SU-DHL-6 (cell line): ENCODE measurements around the gene SPSB1.

ENCODE experiments used
- H2AFZ ChIP-seq: fragments of 200-600 bp; sonication (generic); 2 replicates; pipeline ENCODE4 v1.6.1; 2014; ENCODE audit warnings: low read depth, mild to moderate bottlenecking, moderate library complexity, mixed read lengths, antibody characterized with exemption, low read length; ENCODE audit not compliant: severe bottlenecking
- H3F3A ChIP-seq: fragments of 200-600 bp; shearing (Covaris generic); 2 replicates; pipeline ENCODE4 v1.6.0; 2016; ENCODE audit warnings: antibody characterized with exemption, mild to moderate bottlenecking; ENCODE audit not compliant: insufficient read depth
- H3K27ac ChIP-seq: fragments of 200-600 bp; sonication (generic); 2 replicates; pipeline ENCODE4 v1.5.1; 2016; ENCODE audit warnings: low read depth, mild to moderate bottlenecking, low read length, moderate library complexity, mixed read lengths
- H3K27me3 ChIP-seq: fragments of 200-600 bp; sonication (generic), shearing (Covaris generic); 2 replicates; pipeline ENCODE4 v1.6.0; 2014; ENCODE audit warnings: mild to moderate bottlenecking, low read length
- H3K36me3 ChIP-seq: fragments of 200-600 bp; sonication (generic); 2 replicates; pipeline ENCODE4 v1.6.1; 2014; ENCODE audit warnings: mild to moderate bottlenecking, low read length, mixed read lengths
- H3K4me2 ChIP-seq: fragments of 300-600, 200-600 bp; shearing (Covaris generic), sonication (generic); 2 replicates; pipeline ENCODE4 v1.6.0; 2014; ENCODE audit warnings: low read length, low read depth, mild to moderate bottlenecking; ENCODE audit not compliant: poor library complexity, severe bottlenecking
- H3K4me3 ChIP-seq: fragments of 200-600 bp; sonication (generic); 2 replicates; pipeline ENCODE4 v1.5.1; 2014; ENCODE audit warnings: antibody characterized with exemption, low read length, mild to moderate bottlenecking, mixed read lengths; ENCODE audit not compliant: insufficient read depth, poor library complexity, severe bottlenecking
- H3K79me2 ChIP-seq: fragments of 200-600 bp; sonication (generic); 2 replicates; pipeline ENCODE4 v1.6.1; 2014; ENCODE audit warnings: mild to moderate bottlenecking, low read length, moderate library complexity; ENCODE audit not compliant: insufficient read depth
- H3K9ac ChIP-seq: fragments of 200-600 bp; sonication (generic); 2 replicates; pipeline ENCODE4 v1.7.0; 2014; ENCODE audit warnings: mild to moderate bottlenecking, low read length
- H3K9me2 ChIP-seq: fragments of 200-600 bp; sonication (generic); replicated peaks from 2 replicates; pipeline ENCODE4 v1.6.1; 2014; ENCODE audit warnings: low read length; ENCODE audit not compliant: insufficient read depth
- H3K9me3 ChIP-seq: fragments of 200-600 bp; sonication (generic); 2 replicates; pipeline ENCODE4 v1.6.1; 2014; ENCODE audit warnings: low read length, mixed read lengths; ENCODE audit not compliant: insufficient read depth
- H4K20me1 ChIP-seq: fragments of 200-600 bp; sonication (generic); 2 replicates; pipeline ENCODE4 v1.6.1; 2014; ENCODE audit warnings: low read depth, mild to moderate bottlenecking, antibody characterized with exemption, low read length, moderate library complexity, mixed read lengths
- EZH2phosphoT487 ChIP-seq: fragments of 200-600 bp; sonication (generic), shearing (Covaris generic); conservative IDR thresholded peaks from 2 replicates; pipeline ENCODE4 v1.6.1; 2018; ENCODE audit warnings: mild to moderate bottlenecking, antibody characterized with exemption, low read length, moderate library complexity, mixed read lengths
- TF ChIP-seq, protein P1 (sequence below): fragments of 200-600 bp; sonication (generic); IDR thresholded peaks from one replicate; pipeline ENCODE4 v1.5.1; 2017; ENCODE audit warnings: antibody characterized with exemption, mild to moderate bottlenecking, low read length, moderate library complexity; ENCODE audit not compliant: insufficient read depth, poor library complexity, severe bottlenecking

The SPSB1 gene

DNA sequence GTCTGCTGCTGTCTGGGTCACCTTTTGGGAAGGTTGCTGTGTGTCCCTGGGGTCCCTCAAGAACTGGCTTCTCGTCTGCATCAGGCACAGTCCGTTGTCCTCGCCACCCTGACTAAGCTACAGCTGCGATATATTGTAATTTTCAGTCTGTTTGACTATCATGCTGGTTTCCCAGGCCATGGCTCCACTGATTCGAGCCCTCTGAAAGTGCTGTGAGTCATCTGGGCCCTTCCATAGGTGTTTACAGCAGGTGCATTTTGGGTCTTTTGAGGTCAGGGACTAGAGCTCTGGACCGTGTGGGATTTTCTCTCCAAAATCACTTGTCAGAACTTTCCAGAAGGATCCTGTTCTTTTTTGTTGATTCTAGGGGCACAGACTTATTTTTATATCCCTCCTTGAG lies 52.8 kb downstream of the SPSB1 start:
- Histone ChIP-seq H3K79me2 (no peaks in the 10 kb centered on the region), H3K9ac (no peak overlapping the region), H3K4me3 (no peak overlapping the region), H3K9me2 (no peaks in the 10 kb centered on the region), H3K36me3 (no peaks in the 10 kb centered on the region), H3F3A (no peaks in the 10 kb centered on the region), H3K4me2 (no peak overlapping the region), H4K20me1 (no peaks in the 10 kb centered on the region), H3K9me3 (no peaks in the 10 kb centered on the region), H3K27me3 (no peaks in the 10 kb centered on the region), H2AFZ (no peak overlapping the region), H3K27ac (no peak overlapping the region)
- TF ChIP-seq, protein P1, sequence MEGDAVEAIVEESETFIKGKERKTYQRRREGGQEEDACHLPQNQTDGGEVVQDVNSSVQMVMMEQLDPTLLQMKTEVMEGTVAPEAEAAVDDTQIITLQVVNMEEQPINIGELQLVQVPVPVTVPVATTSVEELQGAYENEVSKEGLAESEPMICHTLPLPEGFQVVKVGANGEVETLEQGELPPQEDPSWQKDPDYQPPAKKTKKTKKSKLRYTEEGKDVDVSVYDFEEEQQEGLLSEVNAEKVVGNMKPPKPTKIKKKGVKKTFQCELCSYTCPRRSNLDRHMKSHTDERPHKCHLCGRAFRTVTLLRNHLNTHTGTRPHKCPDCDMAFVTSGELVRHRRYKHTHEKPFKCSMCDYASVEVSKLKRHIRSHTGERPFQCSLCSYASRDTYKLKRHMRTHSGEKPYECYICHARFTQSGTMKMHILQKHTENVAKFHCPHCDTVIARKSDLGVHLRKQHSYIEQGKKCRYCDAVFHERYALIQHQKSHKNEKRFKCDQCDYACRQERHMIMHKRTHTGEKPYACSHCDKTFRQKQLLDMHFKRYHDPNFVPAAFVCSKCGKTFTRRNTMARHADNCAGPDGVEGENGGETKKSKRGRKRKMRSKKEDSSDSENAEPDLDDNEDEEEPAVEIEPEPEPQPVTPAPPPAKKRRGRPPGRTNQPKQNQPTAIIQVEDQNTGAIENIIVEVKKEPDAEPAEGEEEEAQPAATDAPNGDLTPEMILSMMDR = no peak
- TF ChIP-seq EZH2phosphoT487 = no peak

DNA sequence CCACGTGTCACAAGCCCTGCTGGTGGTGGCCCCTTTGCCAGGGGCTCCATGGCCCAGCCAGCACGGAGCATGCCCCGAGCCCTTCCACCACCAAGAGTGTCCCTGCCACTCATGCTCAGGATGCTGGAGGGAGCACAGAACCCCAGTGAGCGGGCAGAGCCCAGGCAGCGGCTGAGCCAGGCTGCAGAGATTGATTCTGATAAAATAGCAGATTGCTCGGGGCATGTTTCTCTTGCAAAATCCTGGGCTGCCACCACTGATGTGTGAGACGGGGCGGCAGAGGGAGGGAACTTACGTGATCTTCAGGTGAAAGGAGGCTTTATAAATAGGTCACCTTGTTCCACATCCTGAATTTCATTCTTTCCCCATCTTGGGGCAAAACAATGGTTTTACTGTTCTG lies 53.2 kb downstream of the SPSB1 start:
- Histone ChIP-seq H3K4me3 (no peak overlapping the region), H3K79me2 (no peaks in the 10 kb centered on the region), H3K9ac (no peak overlapping the region), H3K27ac (no peak overlapping the region), H2AFZ (no peak overlapping the region), H3K27me3 (no peaks in the 10 kb centered on the region), H3K4me2 (no peak overlapping the region), H3K9me3 (no peaks in the 10 kb centered on the region), H3K36me3 (no peaks in the 10 kb centered on the region), H4K20me1 (no peaks in the 10 kb centered on the region), H3F3A (no peaks in the 10 kb centered on the region), H3K9me2 (no peaks in the 10 kb centered on the region)
- TF ChIP-seq, protein P1 = no peak
- no peak for TF ChIP-seq EZH2phosphoT487

DNA sequence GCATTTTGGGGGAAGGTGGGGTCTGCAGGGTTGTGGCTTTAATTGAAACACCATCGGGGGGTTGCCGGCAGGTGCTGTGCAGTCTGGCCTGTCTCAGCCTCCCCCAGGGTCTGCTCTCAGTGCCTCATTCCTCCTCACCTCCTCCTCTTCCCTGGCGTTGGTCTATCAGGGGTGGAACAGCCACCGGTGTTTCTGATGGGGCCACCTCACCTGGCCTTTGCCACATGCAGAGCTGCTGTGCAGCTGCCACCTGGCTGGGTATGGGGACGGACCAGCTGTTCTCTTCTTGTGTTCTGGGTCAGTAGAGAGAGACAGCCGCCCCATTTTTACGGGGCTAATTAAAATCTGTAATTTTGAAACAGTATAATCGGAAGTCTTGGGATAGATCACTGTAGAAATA lies 53.9 kb downstream of the SPSB1 start:
- Histone ChIP-seq H2AFZ (no peak overlapping the region), H3K9me2 (no peaks in the 10 kb centered on the region), H3K27ac (no peak overlapping the region), H3K36me3 (no peaks in the 10 kb centered on the region), H3K9ac (no peak overlapping the region), H3K4me2 (no peak overlapping the region), H3K9me3 (no peaks in the 10 kb centered on the region), H3K79me2 (no peaks in the 10 kb centered on the region), H3K4me3 (no peak overlapping the region), H3K27me3 (no peaks in the 10 kb centered on the region), H3F3A (no peaks in the 10 kb centered on the region), H4K20me1 (no peaks in the 10 kb centered on the region)
- TF ChIP-seq, protein P1 = no peak
- TF ChIP-seq EZH2phosphoT487 = no peak
